Astrocyte of the spinal cord (primary cell): ENCODE measurements around the gene CDKN2AIP.
A peak's percentile ranks its signal among the peaks of the same experiment; 100 is the strongest.

Source experiments
- DNase-seq: peaks from one replicate; pipeline ENCODE4 v3.0.0; 2011; ENCODE audit warnings: low read depth, low spot score
- H3K4me3 ChIP-seq: 2 replicates; pipeline ENCODE4 v1.5.1; 2011; ENCODE audit warnings: low read depth, mild to moderate bottlenecking, low read length, moderate library complexity
- in situ Hi-C: cut with HindIII; loops from 2 replicates; pipeline ENCODE4 v1.10.0; 2017; ENCODE audit warnings: low sequenced_read_pairs
- TF ChIP-seq, protein P1 (sequence below): IDR thresholded peaks from 2 replicates; pipeline ENCODE4 v1.5.1; 2012; ENCODE audit warnings: low read depth, mild to moderate bottlenecking, low read length, inconsistent platforms

CDKN2AIP gene

DNA sequence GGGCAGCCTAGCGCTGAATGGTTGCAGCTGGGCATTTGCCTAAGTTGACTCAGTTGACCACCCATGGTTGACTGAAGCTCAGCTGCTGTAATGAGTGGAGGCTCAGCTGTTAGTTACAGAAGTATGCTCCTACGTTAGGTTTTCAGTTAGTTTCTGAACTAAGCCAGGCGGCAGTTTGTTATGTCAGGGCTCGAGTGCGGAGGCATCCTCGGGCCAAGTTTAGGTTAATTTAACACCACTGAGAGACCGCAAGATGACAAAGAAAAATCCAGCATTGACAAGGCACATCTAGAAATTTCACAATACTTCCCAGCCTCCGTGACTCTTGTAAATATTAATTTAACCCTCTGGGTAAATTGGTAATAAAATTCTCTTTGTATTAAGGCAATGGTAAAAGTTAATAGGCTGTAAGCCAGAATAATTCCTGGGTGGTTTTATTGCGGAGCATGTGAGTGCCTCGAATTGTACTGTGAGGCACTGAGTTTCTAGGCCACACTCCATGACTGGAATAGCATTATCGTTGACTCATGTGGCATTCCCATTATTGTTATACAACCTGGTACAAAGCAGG, 33.1 kb upstream of the CDKN2AIP start:
- no peak for DNase-seq
- in situ Hi-C loops, result no loop called here
- TF ChIP-seq, protein P1, sequence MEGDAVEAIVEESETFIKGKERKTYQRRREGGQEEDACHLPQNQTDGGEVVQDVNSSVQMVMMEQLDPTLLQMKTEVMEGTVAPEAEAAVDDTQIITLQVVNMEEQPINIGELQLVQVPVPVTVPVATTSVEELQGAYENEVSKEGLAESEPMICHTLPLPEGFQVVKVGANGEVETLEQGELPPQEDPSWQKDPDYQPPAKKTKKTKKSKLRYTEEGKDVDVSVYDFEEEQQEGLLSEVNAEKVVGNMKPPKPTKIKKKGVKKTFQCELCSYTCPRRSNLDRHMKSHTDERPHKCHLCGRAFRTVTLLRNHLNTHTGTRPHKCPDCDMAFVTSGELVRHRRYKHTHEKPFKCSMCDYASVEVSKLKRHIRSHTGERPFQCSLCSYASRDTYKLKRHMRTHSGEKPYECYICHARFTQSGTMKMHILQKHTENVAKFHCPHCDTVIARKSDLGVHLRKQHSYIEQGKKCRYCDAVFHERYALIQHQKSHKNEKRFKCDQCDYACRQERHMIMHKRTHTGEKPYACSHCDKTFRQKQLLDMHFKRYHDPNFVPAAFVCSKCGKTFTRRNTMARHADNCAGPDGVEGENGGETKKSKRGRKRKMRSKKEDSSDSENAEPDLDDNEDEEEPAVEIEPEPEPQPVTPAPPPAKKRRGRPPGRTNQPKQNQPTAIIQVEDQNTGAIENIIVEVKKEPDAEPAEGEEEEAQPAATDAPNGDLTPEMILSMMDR, result no peak
- H3K4me3 ChIP-seq, result no peak overlapping the region

DNA sequence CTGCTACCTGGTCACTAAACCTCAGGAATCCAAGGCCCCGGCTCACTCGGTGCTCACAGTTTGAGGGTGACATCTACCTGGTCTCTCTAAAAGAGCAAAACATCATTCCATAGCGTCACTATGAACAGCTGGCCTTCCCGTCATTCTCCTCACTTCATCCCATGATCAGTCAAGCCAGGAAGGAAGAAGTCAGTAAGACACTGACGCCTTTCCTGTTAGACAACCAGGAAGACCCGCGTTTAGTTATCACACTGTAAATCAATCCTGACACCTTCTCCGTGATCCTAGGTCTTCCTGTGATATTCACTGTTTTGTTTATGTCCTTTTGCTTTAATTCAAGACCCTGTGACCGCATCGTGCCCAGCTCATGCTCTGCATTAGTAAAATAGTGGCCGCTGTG, 31.6 kb upstream of the CDKN2AIP start:
- no peak for DNase-seq
- H3K4me3 ChIP-seq, result no peak overlapping the region
- in situ Hi-C loops, result no loop called here
- TF ChIP-seq, protein P1, result no peak

DNA sequence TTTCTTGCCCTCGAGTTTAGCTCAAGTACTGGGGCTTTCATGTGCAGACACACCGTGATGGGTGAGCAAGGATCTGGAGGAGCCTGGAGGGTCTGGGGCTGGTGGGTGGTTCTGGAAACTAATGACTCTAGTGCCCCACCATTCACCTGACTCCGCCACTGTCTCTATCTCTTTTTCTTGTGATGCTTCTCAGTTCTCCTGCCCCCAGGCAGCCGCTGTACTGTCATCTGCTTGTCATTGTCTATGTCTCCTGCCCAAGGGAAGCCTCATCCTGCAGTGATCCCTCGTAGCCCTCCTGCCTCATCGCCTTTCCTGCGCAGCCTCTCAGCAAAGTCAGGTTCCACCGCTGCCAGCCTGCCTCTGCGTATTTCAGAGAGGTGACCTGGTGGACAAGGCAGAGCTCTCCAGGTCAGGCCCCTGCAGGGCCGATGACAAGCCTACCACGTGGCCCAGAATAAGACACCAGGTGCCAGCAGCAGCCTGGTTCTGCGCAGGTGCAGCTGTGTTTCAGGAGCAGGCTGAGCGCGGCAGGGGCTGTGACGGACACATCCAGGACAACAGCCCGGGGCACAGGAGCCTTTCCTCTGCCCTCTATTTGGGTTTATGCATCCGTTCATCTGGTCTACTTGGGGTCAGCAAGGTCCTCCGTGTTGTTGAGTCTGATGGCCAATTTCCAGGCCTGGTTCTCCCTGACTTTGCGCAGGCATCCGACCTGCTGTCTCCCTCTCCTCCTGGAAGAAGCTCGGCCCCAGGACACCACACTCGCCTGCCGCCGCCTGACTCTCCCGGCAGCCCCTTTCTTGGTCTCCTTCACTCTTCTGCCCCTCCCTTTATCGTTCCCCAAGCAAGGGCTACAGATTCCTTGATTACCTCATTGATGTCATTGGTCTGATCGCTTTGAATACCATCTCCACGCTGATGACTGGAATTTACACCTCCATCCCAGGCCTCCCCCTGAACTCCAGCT, 30.9 kb upstream of the CDKN2AIP start:
- in situ Hi-C loops, result no loop called here

DNA sequence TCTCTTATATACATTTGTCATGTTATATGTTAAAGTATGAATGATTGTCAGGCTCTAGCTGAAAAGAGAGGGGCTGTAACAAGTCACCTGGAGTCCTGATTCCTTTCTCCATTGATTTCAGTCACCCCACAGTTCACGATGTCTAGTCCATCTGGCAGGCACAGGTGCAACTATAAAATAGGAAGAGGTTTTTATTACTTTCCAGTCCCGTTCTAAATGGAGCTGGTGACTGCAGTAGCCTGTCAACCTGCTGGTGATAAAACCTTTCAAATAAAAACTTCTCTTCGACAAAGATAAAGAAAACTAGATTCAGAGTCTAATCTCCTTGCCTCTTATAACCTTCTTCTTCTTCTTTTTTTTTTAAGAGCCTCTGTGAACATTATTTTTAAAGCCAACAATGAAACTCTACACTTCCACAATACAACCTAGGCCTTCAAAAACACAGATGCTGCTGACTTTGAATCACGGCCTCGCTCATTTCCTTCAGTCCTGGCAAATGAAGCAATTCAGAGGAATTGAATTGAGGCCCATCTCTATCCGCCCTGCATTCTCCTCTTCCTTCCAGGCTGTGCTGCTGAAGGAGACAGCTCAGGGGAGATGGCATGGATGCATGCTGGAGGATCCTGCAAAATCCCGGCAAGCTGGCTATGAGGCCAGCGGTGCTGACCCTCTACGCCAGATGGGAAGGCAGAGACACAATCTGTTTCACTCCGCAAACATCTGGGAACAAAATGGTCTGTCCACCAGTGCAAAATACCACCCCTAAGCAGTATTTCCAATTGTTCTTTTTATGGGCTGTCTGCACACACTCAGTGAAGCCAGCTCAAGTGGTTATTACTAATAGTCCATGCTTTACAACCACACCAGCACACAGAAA, 27.3 kb upstream of the CDKN2AIP start:
- H3K4me3 ChIP-seq, result no peak overlapping the region
- TF ChIP-seq, protein P1, result no peak
- in situ Hi-C loops, result no loop called here

More for the DNA sequence above, 30.9 kb upstream of the CDKN2AIP start:
- no peak for DNase-seq
- no peak overlapping the region for H3K4me3 ChIP-seq
- TF ChIP-seq, protein P1, result no peak

DNA sequence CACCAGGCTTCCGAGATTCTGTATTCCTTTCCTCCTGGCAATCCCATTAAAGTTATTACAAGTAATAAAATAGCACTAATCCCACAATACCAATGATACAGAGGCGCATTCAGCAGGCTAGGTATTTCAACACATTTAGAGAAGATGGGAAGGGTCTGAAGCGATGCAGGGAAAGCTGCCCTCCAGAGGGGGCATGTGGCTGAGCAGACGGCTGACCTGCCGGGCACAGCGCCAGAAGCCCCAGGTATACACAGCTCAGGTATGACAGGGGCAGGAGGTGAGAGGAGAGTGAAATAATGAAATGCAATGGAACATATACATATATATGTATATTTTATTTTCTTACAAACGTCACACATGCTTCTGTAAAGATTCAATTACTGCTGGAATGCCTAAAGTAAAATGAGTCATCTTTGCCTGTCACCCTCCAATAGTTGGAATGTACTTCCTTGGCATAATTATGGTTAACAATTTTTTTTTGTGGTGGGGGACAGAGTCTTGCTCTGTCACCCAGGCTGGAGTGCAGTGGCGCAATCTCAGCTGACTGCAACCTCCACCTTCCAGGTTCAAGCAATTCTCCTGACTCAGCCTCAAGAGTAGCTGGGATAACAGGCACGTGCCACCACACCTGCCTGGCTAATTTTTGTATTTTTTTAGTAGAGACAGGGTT, 21.3 kb upstream of the CDKN2AIP start:
- H3K4me3 ChIP-seq, result no peak overlapping the region
- DNase-seq, result peak; percentile 32
- TF ChIP-seq, protein P1, result no peak
- in situ Hi-C loops, result no loop called here

More for the DNA sequence above, 27.3 kb upstream of the CDKN2AIP start:
- no peak for DNase-seq

DNA sequence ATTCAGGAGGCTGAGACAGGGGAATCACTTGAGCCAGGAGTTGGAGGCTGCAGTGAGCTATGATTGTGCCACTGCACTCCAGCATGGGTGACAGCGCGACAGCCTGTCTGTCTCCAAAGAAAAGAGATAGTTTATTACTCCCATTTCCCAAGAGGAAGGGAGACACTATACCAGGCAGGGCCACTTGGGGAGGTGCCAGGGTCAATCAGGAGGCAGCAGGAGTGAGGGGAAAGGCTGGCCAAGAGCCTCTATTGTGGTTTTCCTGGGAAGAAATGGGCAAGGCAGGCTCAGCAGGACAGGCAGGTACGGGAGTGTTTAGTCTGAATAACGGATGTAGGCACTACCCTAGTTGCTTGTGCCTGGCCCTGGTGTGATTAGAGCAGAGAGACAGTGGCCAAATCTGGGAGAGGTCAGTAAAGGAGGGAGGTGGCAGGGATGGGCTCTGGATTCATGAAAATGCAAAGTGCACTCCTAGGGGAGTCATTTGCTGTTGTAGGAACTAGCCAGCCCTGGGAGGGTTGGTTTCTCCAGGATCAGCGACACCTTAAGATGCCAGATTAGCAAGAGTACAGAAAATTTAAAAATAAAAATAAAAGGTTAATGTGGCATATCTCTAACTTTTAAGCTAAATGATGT, 20.2 kb upstream of the CDKN2AIP start:
- DNase-seq, result no peak
- in situ Hi-C loops, result no loop called here
- H3K4me3 ChIP-seq, result no peak overlapping the region
- TF ChIP-seq, protein P1, result no peak
